Islet of Langerhans (tissue), 1 donor: ENCODE data around the gene TMED7.

ENCODE experiments used
- FAIRE-seq: peaks from one replicate; lab custom pipeline; 2011; peaks lifted over from hg19 to GRCh38; lab: Jason Lieb, UNC

Gene TMED7

DNA sequence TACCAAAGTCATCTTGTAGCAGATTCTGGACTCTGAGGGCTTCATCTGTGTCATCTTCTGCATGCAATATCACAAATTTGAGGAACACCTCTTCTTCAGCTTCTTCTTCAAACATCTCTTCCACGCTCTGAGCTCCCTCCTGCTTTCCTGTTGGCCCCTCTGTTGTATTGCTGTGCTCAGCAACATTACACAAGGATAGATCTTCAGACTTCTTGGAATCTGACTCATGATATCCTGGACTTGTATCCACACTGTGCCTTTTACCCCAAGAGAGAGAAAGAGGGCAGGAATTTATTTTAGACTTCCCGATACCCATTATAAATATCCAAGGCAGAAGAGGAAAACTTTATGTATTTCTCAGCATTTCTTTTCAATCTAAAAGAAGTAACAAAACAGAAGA, 44.9 kb downstream of the TMED7 start:
- FAIRE-seq, result no peak

- peak; percentile 49 for FAIRE-seq
These were observed 46.1 kb downstream of the TMED7 start for GRCh38 chr5:115579747-115580173.

DNA sequence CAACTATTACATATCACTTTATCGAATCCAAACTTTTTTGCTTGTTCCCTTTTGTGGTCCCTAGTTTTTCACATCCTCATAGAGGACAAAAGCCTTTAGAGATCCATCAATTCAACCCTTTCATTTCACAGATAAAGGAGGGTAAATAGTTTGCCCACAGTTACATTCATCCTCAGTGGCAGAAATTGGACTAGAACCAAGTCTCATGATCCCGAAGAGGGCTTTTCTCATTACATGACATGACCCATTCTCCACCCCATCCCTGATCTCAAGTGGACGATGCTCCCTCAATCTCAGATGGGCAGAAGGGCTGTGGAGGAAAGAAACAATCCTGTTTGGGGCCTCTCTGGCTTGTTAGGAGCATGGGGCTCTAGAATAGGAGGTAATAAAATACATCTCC, 46.6 kb downstream of the TMED7 start:
- FAIRE-seq, result no peak

DNA sequence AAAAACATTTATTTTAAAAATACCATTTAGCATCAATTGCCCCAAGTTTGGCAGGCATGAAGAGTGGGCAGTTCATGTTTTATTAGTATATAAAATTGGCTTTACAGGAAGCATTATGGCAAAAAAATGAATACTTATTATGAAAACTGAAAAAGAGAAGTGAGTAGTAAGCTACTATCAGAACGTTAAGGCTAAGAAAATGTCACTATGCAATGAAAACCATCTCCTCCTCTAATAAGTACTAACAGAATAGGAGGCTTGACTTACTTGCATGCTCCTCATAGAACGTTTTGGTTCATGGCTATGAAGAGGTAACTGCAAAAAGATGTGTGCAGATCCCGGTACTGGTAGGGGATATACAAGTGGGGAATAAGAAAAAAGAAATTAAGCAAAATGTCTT, 47.2 kb downstream of the TMED7 start:
- FAIRE-seq, result no peak

DNA sequence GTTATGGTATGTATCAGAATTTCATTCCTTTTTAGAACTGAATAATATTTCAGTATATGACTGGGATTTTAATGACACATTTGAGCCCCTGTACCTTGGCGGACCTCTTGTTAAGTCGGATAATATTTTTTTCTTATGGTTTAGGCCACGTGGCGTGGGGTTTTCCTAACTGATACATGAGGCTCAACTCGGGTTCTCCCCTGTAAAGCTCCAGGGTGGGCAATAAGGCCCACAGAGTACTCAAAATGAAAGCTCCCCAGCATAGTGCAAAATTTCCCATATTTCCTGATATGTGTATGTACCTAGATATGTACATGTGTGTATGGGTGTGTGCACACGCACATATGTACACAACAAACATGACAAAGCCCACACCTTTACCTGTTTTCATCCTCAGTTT, 48.1 kb downstream of the TMED7 start:
- no peak for FAIRE-seq

- no peak for FAIRE-seq
These were observed 48.5 kb downstream of the TMED7 start for GRCh38 chr5:115577329-115577728.

DNA sequence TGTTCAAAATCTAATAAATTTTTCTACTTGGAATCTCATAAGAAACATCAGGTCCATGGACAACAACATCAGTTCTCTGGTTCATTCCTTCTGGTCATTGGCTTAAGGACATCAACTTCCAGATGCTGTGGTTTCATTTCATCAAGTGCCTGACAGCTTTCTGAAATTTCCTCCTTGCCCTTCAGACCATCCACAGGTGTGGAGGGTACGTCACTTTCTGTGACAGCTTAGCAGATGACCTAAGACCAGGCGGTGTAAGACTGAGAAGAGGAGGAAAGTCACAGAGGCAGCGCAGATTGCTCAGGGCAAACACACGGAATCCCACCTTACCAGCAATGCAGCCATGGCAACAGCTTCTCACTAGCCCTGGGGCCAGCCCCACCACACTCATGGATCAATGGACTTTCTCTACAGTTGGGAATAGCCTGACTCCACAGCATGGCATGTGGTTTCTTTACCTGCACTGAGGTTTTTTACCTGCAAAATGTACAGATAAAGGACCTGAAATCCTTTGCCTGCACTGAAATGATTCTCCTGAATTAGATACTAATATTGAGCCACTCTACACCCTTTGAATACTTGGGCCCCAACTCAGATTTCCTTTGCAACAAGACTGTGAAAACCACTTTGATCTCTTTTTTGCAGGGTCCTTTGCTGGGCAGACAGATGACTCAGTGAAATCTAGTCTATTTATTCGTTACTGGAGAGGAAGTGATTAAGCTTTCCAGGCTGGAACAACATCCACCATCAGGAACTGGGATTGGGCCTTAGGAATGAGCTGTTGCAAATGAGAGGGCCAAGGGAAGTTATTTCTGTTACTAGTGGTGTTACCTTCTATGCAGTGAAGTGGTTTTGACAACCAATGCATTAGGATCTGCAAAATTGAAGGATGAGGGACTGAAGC, 50.4 kb downstream of the TMED7 start:
- FAIRE-seq, result no peak

GRCh38 chr5:115573133-115573532, 52.7 kb downstream of the TMED7 start:
- FAIRE-seq, result no peak

DNA sequence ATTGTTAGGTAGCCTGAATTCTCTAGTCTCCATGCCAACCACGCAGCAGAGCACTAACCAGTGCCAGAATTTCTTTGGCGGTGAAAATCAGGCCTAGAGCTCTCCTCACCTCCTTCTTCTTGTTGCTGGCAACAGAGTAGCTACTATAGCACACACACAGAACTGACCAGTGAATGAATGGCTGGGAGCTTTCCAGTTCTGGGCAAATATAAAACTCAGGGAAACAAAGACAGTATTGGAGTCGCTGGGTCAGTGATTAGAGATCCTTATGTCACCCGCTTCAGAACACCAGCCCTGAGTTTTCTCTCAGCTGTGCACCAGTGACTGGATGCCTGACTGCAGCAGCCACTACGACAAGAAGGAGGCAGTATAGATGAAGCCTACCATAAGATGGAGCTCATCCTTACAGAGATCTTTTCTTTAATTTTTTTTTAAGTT, 54.4 kb downstream of the TMED7 start:
- FAIRE-seq, result no peak

GRCh38 chr5:115568668-115569067, 57.2 kb downstream of the TMED7 start:
- no peak for FAIRE-seq

- FAIRE-seq, result no peak
These were observed 60.6 kb downstream of the TMED7 start for GRCh38 chr5:115565233-115565632.
